Heart left ventricle (tissue), 16 donors: ENCODE results near the gene PCDHB13. TPM values are rescaled to one million over a fixed set of nuclear protein-coding genes. Genes with fewer than 3 reads are reported as not detected.
A peak's percentile ranks its signal among the peaks of the same experiment; 100 is the strongest.
"Not testable (repeated sequence)": the region's sequence is repeated elsewhere in the genome, so short reads cannot be mapped to it uniquely, and the experiment has no call there.

Experiments used
- ATAC-seq, 4 donors: fragments of 200-7000 bp; cut with Tn5 transposase; one replicate each; pipeline ENCODE4 v1.9.1; 2020 to 2022; ENCODE audit warnings: moderate library complexity in 4 of 4, mild to moderate bottlenecking in 3 of 4, moderate number of reproducible peaks in 1 of 4
- DNase-seq, 5 donors: peaks; one replicate each; pipeline ENCODE4 v3.0.0-alpha.2; 2020
- H3K27ac ChIP-seq, 12 donors: fragments of 200-600 bp; sonication (generic) in 4 of 12; one replicate each; pipeline versions ENCODE4 v1.5.0 to v1.8.0; 2016 to 2022; ENCODE audit warnings: mild to moderate bottlenecking in 2 of 12
- H3K27me3 ChIP-seq, 9 donors: fragments of 200-600 bp; sonication (generic) in 2 of 9; one replicate each; pipeline versions ENCODE4 v1.5.1 to v1.8.0; 2016 to 2022; ENCODE audit warnings: mild to moderate bottlenecking in 3 of 9
- H3K36me3 ChIP-seq, 9 donors: fragments of 200-600 bp; sonication (generic) in 2 of 9; one replicate each; pipeline versions ENCODE4 v1.5.0 to v1.8.0; 2018 to 2022; ENCODE audit warnings: mild to moderate bottlenecking in 2 of 9
- H3K4me1 ChIP-seq, 12 donors: fragments of 200-600 bp; sonication (generic) in 4 of 12; one replicate each; pipeline versions ENCODE4 v1.5.0 to v1.8.0; 2016 to 2022; ENCODE audit warnings: mild to moderate bottlenecking in 3 of 12
- H3K4me3 ChIP-seq, 12 donors: fragments of 200-600 bp; sonication (generic) in 4 of 12; one replicate each; pipeline versions ENCODE4 v1.5.0 to v1.8.0; 2017 to 2022; ENCODE audit warnings: mild to moderate bottlenecking in 9 of 12, moderate library complexity in 4 of 12
- H3K9me3 ChIP-seq, 12 donors: fragments of 200-600 bp; sonication (generic) in 4 of 12; one replicate each; pipeline versions ENCODE4 v1.5.0 to v1.8.0; 2016 to 2022; ENCODE audit warnings: mild to moderate bottlenecking in 1 of 12
- POLR2A ChIP-seq, 2 donors: fragments of 450-650 bp; IDR thresholded peaks; one replicate each; pipeline ENCODE4 v1.6.1; 2017; ENCODE audit warnings: antibody characterized with exemption in 2 of 2, mild to moderate bottlenecking in 2 of 2, moderate library complexity in 2 of 2
- WGBS, 4 donors: extraction: QIAGEN DNeasy Blood & Tissue Kit in 2 of 4; methylation state at CpG; one replicate each; pipeline versions ENCODE4 v1.1.5 to v1.1.7; 2013 to 2018; 5-methylcytosine and 5-hydroxymethylcytosine counted together
- intact Hi-C, 10 donors: fragments of 100-400 bp; cut with DNase I; formaldehyde crosslinking; loops; one replicate each; pipeline versions ENCODE4 v1.11.1 to v1.14.2; 2022
- polyA plus RNA-seq, 2 donors: library from polyadenylated mRNA; stranded (reverse); fragments of 200-250 nt; gene quantifications; one replicate each; pipeline ENCODE4 v1.2.3, GENCODE V29; 2013
- total RNA-seq, 9 donors: library from RNA; depleted of rRNA in 2 of 9; stranded (reverse); fragments of >200 nt in 2 of 9; fragmentation: NEBNext Ultra II Directional in 3 of 9; extraction: Animal tissue kit (Norgen Biotek cat#: 25700) in 3 of 9; gene quantifications; one replicate each; pipeline versions ENCODE4 v1.1.0 to v1.2.4, GENCODE V29; 2016 to 2023
- TF ChIP-seq, protein P1 (sequence below), 12 donors: fragments of 200-600 bp; sonication (generic) in 4 of 12; IDR thresholded peaks; one replicate each; pipeline versions ENCODE4 v1.5.0 to v1.8.0; 2018 to 2022; ENCODE audit warnings: antibody characterized with exemption in 12 of 12, mild to moderate bottlenecking in 5 of 12
- donor health status: ischemic (EF 13 %, LVEDD 7.1; RV severe dilation, severe dysfunction).
- donor health status: healthy with polysubstance abuse.
- donor health status: DM: no; HTN: yes; CAD: no.
- donor health status: DM: no; HTN: no; CAD: no.
- donor health status: ischemic (EF 25% LVEDD 6.9; RV normal size, moderate dysfunction).
- donor health status: ischemic (EF 25% LVEDD 5.7; RV mildly dilated, moderate dysfunction).
- donor health status: healthy.
- donor health status: DM: yes; HTN: yes; CAD: no.
- donor health status: ischemic (EF 35%, LVEDD 5.7; RV mildly dilated, moderate dysfunction).
- donor health status: nonischemic (EF 11% LVEDD 7.7; RV severe dilation, severe dysfunction).
- donor health status: DM: yes; HTN: yes; CAD: no.
- donor health status: PGD.
- donor health status: ischemic (EF 29% LVEDD 5.4; RV normal size, mild dysfunction).
- donor health status: nonischemic (EF 23%, LVEDD 6.1; RV moderate dilation, normal function).

PCDHB13 gene
- total and polyA plus RNA-seq, 11 donors, result 0.99 to 5.9 (median 3.6) TPM

DNA sequence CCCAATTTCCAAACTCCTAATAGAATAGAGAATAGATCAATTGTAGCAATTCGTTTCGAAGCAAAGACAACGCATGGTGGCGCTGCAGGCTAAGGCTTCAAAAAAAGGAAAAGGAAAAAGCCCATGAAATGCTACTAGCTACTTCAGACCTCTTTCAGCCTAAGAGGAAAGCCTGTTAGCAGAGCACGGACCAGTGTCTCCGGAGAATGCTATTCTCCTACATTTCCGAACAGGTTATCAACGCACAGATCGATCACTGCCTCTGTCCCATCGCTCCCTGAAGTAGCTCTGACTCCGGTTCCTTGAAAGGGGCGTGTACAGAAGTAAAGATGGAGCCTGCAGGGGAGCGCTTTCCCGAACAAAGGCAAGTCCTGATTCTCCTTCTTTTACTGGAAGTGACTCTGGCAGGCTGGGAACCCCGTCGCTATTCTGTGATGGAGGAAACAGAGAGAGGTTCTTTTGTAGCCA lies 31.6 kb downstream of the PCDHB13 start, which contains the start of gene PCDHB15:
Gene PCDHB15, plus strand, starts transcription at position 146 of the 468 bp plus-strand sequence. Its CDS starts 184 bp downstream, at position 330.
- WGBS, 4 donors, result 6 to 9% (median 8%) methylated on average over 16 of the region's 16 CpGs
- H3K27me3 ChIP-seq, result peaks cover 0 to 19% (median 4%) of the 10 kb centered on the region in 9 donors
- TF ChIP-seq POLR2A (IDR thresholded peaks at IDR 0.05), result no peak
- TF ChIP-seq, protein P1, sequence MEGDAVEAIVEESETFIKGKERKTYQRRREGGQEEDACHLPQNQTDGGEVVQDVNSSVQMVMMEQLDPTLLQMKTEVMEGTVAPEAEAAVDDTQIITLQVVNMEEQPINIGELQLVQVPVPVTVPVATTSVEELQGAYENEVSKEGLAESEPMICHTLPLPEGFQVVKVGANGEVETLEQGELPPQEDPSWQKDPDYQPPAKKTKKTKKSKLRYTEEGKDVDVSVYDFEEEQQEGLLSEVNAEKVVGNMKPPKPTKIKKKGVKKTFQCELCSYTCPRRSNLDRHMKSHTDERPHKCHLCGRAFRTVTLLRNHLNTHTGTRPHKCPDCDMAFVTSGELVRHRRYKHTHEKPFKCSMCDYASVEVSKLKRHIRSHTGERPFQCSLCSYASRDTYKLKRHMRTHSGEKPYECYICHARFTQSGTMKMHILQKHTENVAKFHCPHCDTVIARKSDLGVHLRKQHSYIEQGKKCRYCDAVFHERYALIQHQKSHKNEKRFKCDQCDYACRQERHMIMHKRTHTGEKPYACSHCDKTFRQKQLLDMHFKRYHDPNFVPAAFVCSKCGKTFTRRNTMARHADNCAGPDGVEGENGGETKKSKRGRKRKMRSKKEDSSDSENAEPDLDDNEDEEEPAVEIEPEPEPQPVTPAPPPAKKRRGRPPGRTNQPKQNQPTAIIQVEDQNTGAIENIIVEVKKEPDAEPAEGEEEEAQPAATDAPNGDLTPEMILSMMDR (IDR thresholded peaks at IDR 0.05), result peak in 11 of 12 donors; percentile 18 to 58 (median 45)
- peaks cover 0 to 20% (median 0%) of the 10 kb centered on the region in 9 donors for H3K36me3 ChIP-seq
- peaks cover 0 to 2% (median 0%) of the 10 kb centered on the region in 12 donors for H3K4me1 ChIP-seq
- H3K4me3 ChIP-seq, result peak within 1 kb of the TSS in 11 of 12 donors; percentile 23 to 60 (median 50)
- peaks cover 0 to 100% (median 86%) of the 10 kb centered on the region in 12 donors for H3K9me3 ChIP-seq
- peak in 2 of 5 donors; percentile 19 to 30 for DNase-seq
- intact Hi-C loops, result loop anchor here in 8 of 10 donors (2.0 to 10.0 kb wide), 6 partner anchors 50 to 320 kb away; partner anchors contain the start of genes PCDHB10 (in 1 of the 8), PCDHB11 (in 1 of the 8), PCDHGA9 (in 1 of the 8) and PCDHGB6 (in 1 of the 8)
- peak within 1 kb of the TSS in 2 of 12 donors; percentile 18 to 62 for H3K27ac ChIP-seq
- ATAC-seq, result peak; percentile 26 to 60 (median 32)

DNA sequence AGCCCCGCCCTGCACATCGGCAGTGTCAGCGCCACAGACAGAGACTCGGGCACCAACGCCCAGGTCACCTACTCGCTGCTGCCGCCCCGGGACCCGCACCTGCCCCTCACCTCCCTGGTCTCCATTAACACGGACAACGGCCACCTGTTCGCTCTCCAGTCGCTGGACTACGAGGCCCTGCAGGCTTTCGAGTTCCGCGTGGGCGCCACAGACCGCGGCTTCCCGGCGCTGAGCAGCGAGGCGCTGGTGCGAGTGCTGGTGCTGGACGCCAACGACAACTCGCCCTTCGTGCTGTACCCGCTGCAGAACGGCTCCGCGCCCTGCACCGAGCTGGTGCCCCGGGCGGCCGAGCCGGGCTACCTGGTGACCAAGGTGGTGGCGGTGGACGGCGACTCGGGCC lies 33.3 kb downstream of the PCDHB13 start:
- H3K36me3 ChIP-seq, result peaks cover 0 to 20% (median 0%) of the 10 kb centered on the region in 9 donors
- intact Hi-C loops, result loop anchor here in 7 of 10 donors (5.0 to 10.0 kb wide), 5 partner anchors 52 to 318 kb away; partner anchors contain the start of genes PCDHB10 (in 1 of the 7), PCDHB11 (in 1 of the 7), PCDHGA9 (in 1 of the 7) and PCDHGB6 (in 1 of the 7)
- not testable (repeated sequence) for DNase-seq, H3K4me3 ChIP-seq, H3K4me1 ChIP-seq, ATAC-seq, H3K27ac ChIP-seq
- WGBS, 4 donors, result 34 to 51% (median 42%) methylated on average over 14 to 34 of the region's 42 CpGs; no CpG with 5 or more reads in 1 of the 4 donors
- H3K27me3 ChIP-seq, result peaks cover 0 to 11% (median 0%) of the 10 kb centered on the region in 9 donors
- H3K9me3 ChIP-seq, result peaks cover 0 to 100% (median 86%) of the 10 kb centered on the region in 12 donors

DNA sequence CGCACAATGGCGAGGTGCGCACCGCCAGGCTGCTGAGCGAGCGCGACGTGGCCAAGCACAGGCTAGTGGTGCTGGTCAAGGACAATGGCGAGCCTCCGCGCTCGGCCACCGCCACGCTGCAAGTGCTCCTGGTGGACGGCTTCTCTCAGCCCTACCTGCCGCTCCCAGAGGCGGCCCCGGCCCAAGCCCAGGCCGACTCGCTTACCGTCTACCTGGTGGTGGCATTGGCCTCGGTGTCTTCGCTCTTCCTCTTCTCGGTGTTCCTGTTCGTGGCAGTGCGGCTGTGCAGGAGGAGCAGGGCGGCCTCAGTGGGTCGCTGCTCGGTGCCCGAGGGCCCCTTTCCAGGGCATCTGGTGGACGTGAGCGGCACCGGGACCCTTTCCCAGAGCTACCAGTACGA lies 33.7 kb downstream of the PCDHB13 start:
- Histone ChIP-seq H3K36me3 (peaks cover 0 to 20% (median 0%) of the 10 kb centered on the region in 9 donors), H3K9me3 (peaks cover 0 to 100% (median 86%) of the 10 kb centered on the region in 12 donors)
- WGBS, 4 donors, result 45 to 53% (median 49%) methylated on average over 16 to 34 of the region's 34 CpGs
- DNase-seq, H3K4me3 ChIP-seq, ATAC-seq, H3K4me1 ChIP-seq, H3K27me3 ChIP-seq, H3K27ac ChIP-seq: not testable (repeated sequence)
- intact Hi-C loops, result loop anchor here in 7 of 10 donors (5.0 to 10.0 kb wide), 5 partner anchors 53 to 317 kb away; partner anchors contain the start of genes PCDHB10 (in 1 of the 7), PCDHB11 (in 1 of the 7), PCDHGA9 (in 1 of the 7) and PCDHGB6 (in 1 of the 7)

DNA sequence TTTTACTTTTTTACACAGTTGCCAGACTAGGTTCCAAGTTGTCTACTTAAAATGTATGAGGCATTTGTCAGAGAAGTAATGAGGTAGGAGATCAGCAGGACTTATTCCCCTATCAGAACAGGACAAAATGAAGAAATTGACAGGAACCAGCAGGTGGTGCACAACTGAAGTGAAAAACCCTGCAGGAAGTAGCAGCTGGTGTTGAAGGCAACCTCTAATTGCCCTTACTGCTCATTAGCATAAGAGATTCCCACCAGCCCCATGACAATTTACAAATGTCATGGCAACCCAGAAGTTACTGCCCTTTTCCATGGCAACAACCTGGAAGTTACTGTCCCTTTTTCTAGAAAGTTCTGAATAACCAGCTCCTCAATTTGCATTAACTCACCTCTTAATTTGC lies 36.9 kb downstream of the PCDHB13 start:
- Histone ChIP-seq H3K4me1 (peaks cover 0 to 2% (median 0%) of the 10 kb centered on the region in 12 donors), H3K27me3 (no peaks in the 10 kb centered on the region), H3K27ac (no peak overlapping the region), H3K9me3 (peaks cover 0 to 100% (median 95%) of the 10 kb centered on the region in 12 donors), H3K4me3 (no peak overlapping the region), H3K36me3 (peaks cover 0 to 24% (median 0%) of the 10 kb centered on the region in 9 donors)
- TF ChIP-seq POLR2A (IDR thresholded peaks at IDR 0.05), result no peak
- TF ChIP-seq, protein P1 (IDR thresholded peaks at IDR 0.05), result no peak
- intact Hi-C loops, result no loop called here
- no peak for ATAC-seq
- DNase-seq, result no peak

DNA sequence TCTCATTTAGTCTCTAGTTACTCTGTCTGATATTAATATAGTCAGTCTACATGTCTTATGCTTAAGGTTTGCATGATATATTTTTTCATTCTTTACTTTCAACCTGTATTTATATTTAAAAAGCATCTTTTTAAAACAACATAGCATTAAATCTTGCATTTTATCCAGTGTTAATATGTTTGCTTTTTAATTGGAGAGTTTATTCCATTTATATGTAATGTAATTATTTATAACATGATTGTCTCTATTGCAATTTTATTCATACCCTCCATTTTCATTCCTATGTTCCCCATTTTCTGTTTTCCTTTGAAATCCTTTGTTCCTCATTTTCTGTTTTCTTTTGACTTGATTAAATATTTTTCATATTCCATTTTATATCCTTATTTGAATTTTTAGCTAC lies 44.7 kb downstream of the PCDHB13 start:
- ATAC-seq (no peak), DNase-seq (no peak)
- intact Hi-C loops, result no loop called here
- TF ChIP-seq, protein P1 (IDR thresholded peaks at IDR 0.05), result no peak
- TF ChIP-seq POLR2A (IDR thresholded peaks at IDR 0.05), result no peak
- Histone ChIP-seq H3K4me1 (no peaks in the 10 kb centered on the region), H3K4me3 (no peak overlapping the region), H3K36me3 (peaks cover 0 to 13% (median 0%) of the 10 kb centered on the region in 9 donors), H3K27ac (no peak overlapping the region), H3K9me3 (peaks cover 13 to 100% (median 100%) of the 10 kb centered on the region in 12 donors), H3K27me3 (no peaks in the 10 kb centered on the region)
